Motor neuron (in vitro differentiated cells): ENCODE measurements around the gene DMD. TPM values are rescaled to one million over a fixed set of nuclear protein-coding genes. Genes with fewer than 3 reads are reported as not detected.

Experiments used
- ATAC-seq, 8 experiments: fragments of 200-7000 bp; cut with Tn5 transposase; replicated peaks in 6 of 8; 2 replicates each; pipeline ENCODE4 v1.8.0; 2021; ENCODE audit warnings: mild to moderate bottlenecking in 8 of 8, moderate library complexity in 8 of 8
- H3K27ac ChIP-seq, 2 donors: fragments of 250-450 bp; sonication (Bioruptor Pico); 2 replicates each; pipeline ENCODE4 v1.9.0; 2021; ENCODE audit warnings: antibody characterized with exemption in 2 of 2, mild to moderate bottlenecking in 2 of 2, moderate library complexity in 1 of 2
- H3K4me1 ChIP-seq, 2 donors: fragments of 250-450 bp; sonication (Bioruptor Pico); replicated peaks in 1 of 2; 2 replicates each; pipeline ENCODE4 v1.6.1; 2021; ENCODE audit warnings: antibody characterized with exemption in 2 of 2, mild to moderate bottlenecking in 2 of 2, moderate library complexity in 1 of 2
- H3K4me3 ChIP-seq, 5 donors: fragments of 250-450 bp; sonication (Bioruptor Pico); 2 replicates each; pipeline ENCODE4 v1.9.0; 2021; ENCODE audit warnings: antibody characterized with exemption in 5 of 5, mild to moderate bottlenecking in 5 of 5, moderate library complexity in 4 of 5
- WGBS, 10 experiments: fragments of 450-650 bp; shearing (Covaris generic); methylation state at CpG; one replicate each; pipeline ENCODE4 v1.0.0; 2022; 5-methylcytosine and 5-hydroxymethylcytosine counted together
- in situ Hi-C, 9 experiments: fragments of 400-800 bp; cut with MboI; loops; one replicate each; pipeline ENCODE4 v1.15.0; 2021; ENCODE audit warnings: low sequenced_read_pairs in 9 of 9, low pct_unique_long_range_greater_than_20kb in 2 of 9; ENCODE audit not compliant: unreplicated experiment in 9 of 9
- total RNA-seq, 8 experiments: library from RNA; unstranded; fragments of 300-600 nt; gene quantifications; 2 replicates each; pipeline versions ENCODE4 v1.2.3 to v1.2.4, GENCODE V29; 2022

DMD gene
- total RNA-seq, 8 experiments from 2014 or later = 3.9 to 378 (median 10.5) TPM

GRCh38 chrX:31580227-31580626 is 1631.1 kb downstream of the DMD start:
- no peak for ATAC-seq
- no peaks in the 10 kb centered on the region for H3K4me1 ChIP-seq
- WGBS, 10 experiments = 51 to 100% (median 88%) methylated on average over 1 to 3 of the region's 4 CpGs; no CpG with 5 or more reads in 7 of the 10 experiments
- no peak overlapping the region for H3K27ac ChIP-seq
- no peak overlapping the region for H3K4me3 ChIP-seq
- in situ Hi-C loops = no loop called here

- Histone ChIP-seq H3K4me3 (no peak overlapping the region), H3K4me1 (no peaks in the 10 kb centered on the region), H3K27ac (no peak overlapping the region)
- WGBS, 10 experiments = 0 to 100% (median 100%) methylated on average over 1 of the region's 1 CpG; no CpG with 5 or more reads in 7 of the 10 experiments
- ATAC-seq = no peak
- in situ Hi-C loops = no loop called here
Measured at GRCh38 chrX:31572360-31572759, 1639.0 kb downstream of the DMD start.

- ATAC-seq = no peak
- WGBS, 10 experiments = 0 to 100% (median 60%) methylated on average over 1 to 2 of the region's 2 CpGs; no CpG with 5 or more reads in 3 of the 10 experiments
- in situ Hi-C loops = no loop called here
- Histone ChIP-seq H3K4me1 (no peaks in the 10 kb centered on the region), H3K4me3 (no peak overlapping the region), H3K27ac (no peak overlapping the region)
Measured at GRCh38 chrX:31570658-31571057, 1640.7 kb downstream of the DMD start.

GRCh38 chrX:31563792-31564191 is 1647.6 kb downstream of the DMD start:
- H3K27ac ChIP-seq = no peak overlapping the region
- in situ Hi-C loops = no loop called here
- H3K4me1 ChIP-seq = no peaks in the 10 kb centered on the region
- 35 to 100% (median 50%) methylated on average over 1 to 2 of the region's 3 CpGs; no CpG with 5 or more reads in 5 of the 10 experiments for WGBS, 10 experiments
- no peak overlapping the region for H3K4me3 ChIP-seq
- ATAC-seq = no peak

GRCh38 chrX:31555506-31555905 is 1655.8 kb downstream of the DMD start:
- H3K27ac ChIP-seq = no peak overlapping the region
- in situ Hi-C loops = no loop called here
- no peak for ATAC-seq
- no peak overlapping the region for H3K4me3 ChIP-seq
- WGBS, 10 experiments = 45 to 100% (median 83%) methylated on average over 1 to 3 of the region's 3 CpGs; no CpG with 5 or more reads in 5 of the 10 experiments
- H3K4me1 ChIP-seq = no peaks in the 10 kb centered on the region

- Histone ChIP-seq H3K27ac (no peak overlapping the region), H3K4me1 (no peaks in the 10 kb centered on the region), H3K4me3 (no peak overlapping the region)
- in situ Hi-C loops = no loop called here
- no peak for ATAC-seq
- WGBS, 10 experiments = 20 to 100% (median 79%) methylated on average over 1 to 2 of the region's 4 CpGs; no CpG with 5 or more reads in 7 of the 10 experiments
Measured at GRCh38 chrX:31551913-31552312, 1659.4 kb downstream of the DMD start.

GRCh38 chrX:31550158-31550557 is 1661.2 kb downstream of the DMD start:
- no peak overlapping the region for H3K4me3 ChIP-seq
- in situ Hi-C loops = no loop called here
- WGBS, 10 experiments = 0 to 100% (median 71%) methylated on average over 1 to 2 of the region's 2 CpGs; no CpG with 5 or more reads in 4 of the 10 experiments
- no peaks in the 10 kb centered on the region for H3K4me1 ChIP-seq
- peak in 3 of 8 experiments; percentile 37 to 71 (median 58) for ATAC-seq
- H3K27ac ChIP-seq = no peak overlapping the region

GRCh38 chrX:31547816-31548215 is 1663.5 kb downstream of the DMD start:
- Histone ChIP-seq H3K4me1 (no peaks in the 10 kb centered on the region), H3K27ac (no peak overlapping the region), H3K4me3 (no peak overlapping the region)
- 0 to 40% (median 8%) methylated on average over 1 of the region's 3 CpGs; no CpG with 5 or more reads in 6 of the 10 experiments for WGBS, 10 experiments
- in situ Hi-C loops = no loop called here
- ATAC-seq = no peak

- no peaks in the 10 kb centered on the region for H3K4me1 ChIP-seq
- in situ Hi-C loops = no loop called here
- no peak overlapping the region for H3K27ac ChIP-seq
- 22 to 83% (median 50%) methylated on average over 2 to 3 of the region's 3 CpGs; no CpG with 5 or more reads in 5 of the 10 experiments for WGBS, 10 experiments
- H3K4me3 ChIP-seq = no peak overlapping the region
- no peak for ATAC-seq
Measured at GRCh38 chrX:31547416-31547815, 1663.9 kb downstream of the DMD start.

- H3K27ac ChIP-seq = no peak overlapping the region
- in situ Hi-C loops = no loop called here
- H3K4me3 ChIP-seq = no peak overlapping the region
- ATAC-seq = peak in 5 of 8 experiments; percentile 42 to 92 (median 79)
- no peaks in the 10 kb centered on the region for H3K4me1 ChIP-seq
- 20 to 50% methylated on average over 1 of the region's 3 CpGs; no CpG with 5 or more reads in 8 of the 10 experiments for WGBS, 10 experiments
Measured at GRCh38 chrX:31546126-31546525, 1665.2 kb downstream of the DMD start.

GRCh38 chrX:31545726-31546125 is 1665.6 kb downstream of the DMD start:
- in situ Hi-C loops = no loop called here
- Histone ChIP-seq H3K4me1 (no peaks in the 10 kb centered on the region), H3K4me3 (no peak overlapping the region), H3K27ac (no peak overlapping the region)
- ATAC-seq = peak in 2 of 8 experiments; percentile 16 to 50
- WGBS, 10 experiments = 22 to 74% methylated on average over 1 to 4 of the region's 5 CpGs; no CpG with 5 or more reads in 8 of the 10 experiments

GRCh38 chrX:31545191-31545590 is 1666.2 kb downstream of the DMD start:
- WGBS, 10 experiments = 35 to 100% (median 67%) methylated on average over 1 to 3 of the region's 3 CpGs; no CpG with 5 or more reads in 6 of the 10 experiments
- Histone ChIP-seq H3K4me3 (no peak overlapping the region), H3K27ac (no peak overlapping the region), H3K4me1 (no peaks in the 10 kb centered on the region)
- in situ Hi-C loops = no loop called here
- ATAC-seq = no peak

- Histone ChIP-seq H3K27ac (no peak overlapping the region), H3K4me3 (no peak overlapping the region), H3K4me1 (no peaks in the 10 kb centered on the region)
- in situ Hi-C loops = no loop called here
- no peak for ATAC-seq
- 43 to 89% (median 54%) methylated on average over 1 to 3 of the region's 3 CpGs; no CpG with 5 or more reads in 6 of the 10 experiments for WGBS, 10 experiments
Measured at GRCh38 chrX:31543634-31544033, 1667.7 kb downstream of the DMD start.

- in situ Hi-C loops = no loop called here
- H3K4me3 ChIP-seq = no peak overlapping the region
- H3K27ac ChIP-seq = no peak overlapping the region
- no peaks in the 10 kb centered on the region for H3K4me1 ChIP-seq
- 100% methylated on average over 2 of the region's 2 CpGs; no CpG with 5 or more reads in 9 of the 10 experiments for WGBS, 10 experiments
- ATAC-seq = no peak
Measured at GRCh38 chrX:31542566-31542965, 1668.8 kb downstream of the DMD start.
